Measurements from ENCODE around the gene GYG1. TPM values are rescaled to one million over a fixed set of nuclear protein-coding genes. Genes with fewer than 3 reads are reported as not detected.
"Not testable (repeated sequence)": the region's sequence is repeated elsewhere in the genome, so short reads cannot be mapped to it uniquely, and the experiment has no call there.

Gene GYG1
- total and polyA plus RNA-seq, 2 experiments from 2014 or later = 33.2 to 40.9 TPM

DNA sequence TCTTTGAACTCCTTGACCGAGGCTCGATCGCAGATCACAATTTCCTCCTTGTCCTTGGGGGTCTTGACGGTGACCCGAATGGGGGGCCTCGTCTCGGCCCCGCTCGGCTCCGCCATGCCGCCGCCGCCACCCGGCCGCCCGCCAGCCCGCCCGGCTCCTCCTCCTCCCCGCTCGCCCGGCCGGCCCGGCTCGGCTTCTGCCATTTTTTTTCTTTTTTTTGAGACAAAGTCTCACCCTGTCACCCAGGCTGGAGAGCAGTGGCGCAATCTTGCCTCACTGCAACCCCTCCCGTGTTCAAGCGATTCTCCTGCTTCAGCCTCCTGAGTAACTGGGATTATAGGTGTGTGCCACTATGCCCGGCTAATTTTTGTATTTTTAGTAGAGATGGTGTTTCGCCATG lies 3.8 kb upstream of the GYG1 start:
- H2AFZ ChIP-seq; H3K4me3 Mint-ChIP-seq; H3F3A ChIP-seq (replicated peaks; ENCODE audit: low read depth); H3K36me3 ChIP-seq (ENCODE audit: insufficient read depth); H3K9me3 Mint-ChIP-seq; DNase-seq (ENCODE audit: low spot score); H3K27ac Mint-ChIP-seq; H3K27me3 Mint-ChIP-seq (ENCODE audit: insufficient read depth, low read depth, poor library complexity); H3K9me2 ChIP-seq (ENCODE audit: insufficient read depth); H3K36me3 Mint-ChIP-seq (ENCODE audit: low read depth); H3K79me2 ChIP-seq (replicated peaks; ENCODE audit: insufficient read depth); H3K27ac ChIP-seq (ENCODE audit: low read depth); ATAC-seq; H4K20me1 ChIP-seq (replicated peaks; ENCODE audit: insufficient read depth); H3K4me3 ChIP-seq; H3K4me2 ChIP-seq; H3K27me3 ChIP-seq (ENCODE audit: insufficient read depth): not testable (repeated sequence)
- H3K4me1 ChIP-seq (ENCODE audit: insufficient read depth) = peaks cover 16% of the 10 kb centered on the region; the same call in 1 of the 2 replicates
- H3K4me1 Mint-ChIP-seq = peaks cover 24% of the 10 kb centered on the region

DNA sequence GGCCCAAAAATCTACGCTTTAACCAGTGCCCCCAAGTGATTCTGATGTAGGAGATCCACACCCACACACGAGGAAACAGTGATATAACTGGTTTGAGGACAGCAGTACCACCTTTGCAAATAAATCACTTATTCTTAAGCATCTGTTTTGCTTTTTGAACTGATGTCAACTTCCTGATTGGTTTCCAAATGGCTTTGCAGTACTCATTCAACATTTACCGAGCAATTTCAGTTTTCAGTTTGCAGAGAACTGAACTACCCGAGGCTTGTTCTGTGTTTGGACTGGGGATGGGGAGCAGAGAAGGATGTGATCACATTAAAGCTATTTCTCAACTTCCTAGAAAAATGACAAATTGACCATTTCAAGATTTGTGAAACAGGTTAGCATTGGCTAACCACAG lies 1.1 kb upstream of the GYG1 start:
- Histone ChIP-seq H3K27me3 (ENCODE audit: insufficient read depth) (peaks cover 6% of the 10 kb centered on the region; the same call in 1 of the 2 replicates), H3K27ac (ENCODE audit: low read depth) (no peak overlapping the region), H4K20me1 (replicated peaks; ENCODE audit: insufficient read depth) (no peaks in the 10 kb centered on the region), H3K36me3 (ENCODE audit: insufficient read depth) (no peaks in the 10 kb centered on the region), H3K79me2 (replicated peaks; ENCODE audit: insufficient read depth) (peaks cover 8% of the 10 kb centered on the region; the same call in 1 of the 2 replicates), H2AFZ (no peak overlapping the region), H3F3A (replicated peaks; ENCODE audit: low read depth) (no peaks in the 10 kb centered on the region), H3K4me1 (ENCODE audit: insufficient read depth) (peaks cover 24% of the 10 kb centered on the region; the same call in 1 of the 2 replicates), H3K4me2 (no peak overlapping the region), H3K9me2 (ENCODE audit: insufficient read depth) (no peaks in the 10 kb centered on the region), H3K4me3 (peak overlapping the region; percentile 81; the same call in 1 of the 2 replicates)
- H3K27ac Mint-ChIP-seq = no peak overlapping the region
- H3K4me3 Mint-ChIP-seq = peak overlapping the region; percentile 74
- peaks cover 3% of the 10 kb centered on the region; the same call in 2 of the 3 replicates for H3K9me3 Mint-ChIP-seq
- peaks cover 32% of the 10 kb centered on the region for H3K4me1 Mint-ChIP-seq
- H3K27me3 Mint-ChIP-seq (ENCODE audit: insufficient read depth, low read depth, poor library complexity) = peaks cover 14% of the 10 kb centered on the region
- no peak for ATAC-seq
- no peak for DNase-seq (ENCODE audit: low spot score)
- H3K36me3 Mint-ChIP-seq (ENCODE audit: low read depth) = peaks cover 11% of the 10 kb centered on the region; the same call in 1 of the 3 replicates
- TF ChIP-seq ZNF331 (CRISPR knock-in tag; IDR thresholded peaks at IDR 0.05; ENCODE audit: low read depth) (no peak), CREB1 (CRISPR knock-in tag; IDR thresholded peaks at IDR 0.05; ENCODE audit: low read depth) (no peak), EZH2 (IDR thresholded peaks at IDR 0.05; ENCODE audit: low read depth, unreplicated experiment) (no peak), EZH2phosphoT487 (IDR thresholded peaks at IDR 0.05; ENCODE audit: unreplicated experiment) (no peak), JUNB (IDR thresholded peaks at IDR 0.05; ENCODE audit: unreplicated experiment) (no peak), ZNF114 (CRISPR knock-in tag; IDR thresholded peaks at IDR 0.05) (no peak), ZNF462 (CRISPR knock-in tag; IDR thresholded peaks at IDR 0.05) (no peak), NANOG (IDR thresholded peaks at IDR 0.05; ENCODE audit: borderline replicate concordance) (no peak), POLR2AphosphoS5 (IDR thresholded peaks at IDR 0.05; ENCODE audit: low read depth) (no peak), STAT1 (IDR thresholded peaks at IDR 0.05; ENCODE audit: unreplicated experiment) (no peak)
- TF ChIP-seq, protein P1, sequence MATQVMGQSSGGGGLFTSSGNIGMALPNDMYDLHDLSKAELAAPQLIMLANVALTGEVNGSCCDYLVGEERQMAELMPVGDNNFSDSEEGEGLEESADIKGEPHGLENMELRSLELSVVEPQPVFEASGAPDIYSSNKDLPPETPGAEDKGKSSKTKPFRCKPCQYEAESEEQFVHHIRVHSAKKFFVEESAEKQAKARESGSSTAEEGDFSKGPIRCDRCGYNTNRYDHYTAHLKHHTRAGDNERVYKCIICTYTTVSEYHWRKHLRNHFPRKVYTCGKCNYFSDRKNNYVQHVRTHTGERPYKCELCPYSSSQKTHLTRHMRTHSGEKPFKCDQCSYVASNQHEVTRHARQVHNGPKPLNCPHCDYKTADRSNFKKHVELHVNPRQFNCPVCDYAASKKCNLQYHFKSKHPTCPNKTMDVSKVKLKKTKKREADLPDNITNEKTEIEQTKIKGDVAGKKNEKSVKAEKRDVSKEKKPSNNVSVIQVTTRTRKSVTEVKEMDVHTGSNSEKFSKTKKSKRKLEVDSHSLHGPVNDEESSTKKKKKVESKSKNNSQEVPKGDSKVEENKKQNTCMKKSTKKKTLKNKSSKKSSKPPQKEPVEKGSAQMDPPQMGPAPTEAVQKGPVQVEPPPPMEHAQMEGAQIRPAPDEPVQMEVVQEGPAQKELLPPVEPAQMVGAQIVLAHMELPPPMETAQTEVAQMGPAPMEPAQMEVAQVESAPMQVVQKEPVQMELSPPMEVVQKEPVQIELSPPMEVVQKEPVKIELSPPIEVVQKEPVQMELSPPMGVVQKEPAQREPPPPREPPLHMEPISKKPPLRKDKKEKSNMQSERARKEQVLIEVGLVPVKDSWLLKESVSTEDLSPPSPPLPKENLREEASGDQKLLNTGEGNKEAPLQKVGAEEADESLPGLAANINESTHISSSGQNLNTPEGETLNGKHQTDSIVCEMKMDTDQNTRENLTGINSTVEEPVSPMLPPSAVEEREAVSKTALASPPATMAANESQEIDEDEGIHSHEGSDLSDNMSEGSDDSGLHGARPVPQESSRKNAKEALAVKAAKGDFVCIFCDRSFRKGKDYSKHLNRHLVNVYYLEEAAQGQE (IDR thresholded peaks at IDR 0.05; ENCODE audit: unreplicated experiment) = no peak
- TF ChIP-seq, protein P2, sequence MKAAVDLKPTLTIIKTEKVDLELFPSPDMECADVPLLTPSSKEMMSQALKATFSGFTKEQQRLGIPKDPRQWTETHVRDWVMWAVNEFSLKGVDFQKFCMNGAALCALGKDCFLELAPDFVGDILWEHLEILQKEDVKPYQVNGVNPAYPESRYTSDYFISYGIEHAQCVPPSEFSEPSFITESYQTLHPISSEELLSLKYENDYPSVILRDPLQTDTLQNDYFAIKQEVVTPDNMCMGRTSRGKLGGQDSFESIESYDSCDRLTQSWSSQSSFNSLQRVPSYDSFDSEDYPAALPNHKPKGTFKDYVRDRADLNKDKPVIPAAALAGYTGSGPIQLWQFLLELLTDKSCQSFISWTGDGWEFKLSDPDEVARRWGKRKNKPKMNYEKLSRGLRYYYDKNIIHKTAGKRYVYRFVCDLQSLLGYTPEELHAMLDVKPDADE (IDR thresholded peaks at IDR 0.05) = no peak
